ENCODE data around the gene RAB43.

GRCh38 chr3:129105862-129106261 lies 15.7 kb downstream of the RAB43 start:
- TF ChIP-seq POLR2AphosphoS5 (IDR thresholded peaks at IDR 0.05; ENCODE audit: low read depth, low read length): no peak
- no peak for TF ChIP-seq TAF1 (IDR thresholded peaks at IDR 0.05; ENCODE audit: borderline replicate concordance, insufficient read depth, low read length)
- TF ChIP-seq REST (IDR thresholded peaks at IDR 0.05; ENCODE audit: insufficient read depth in 1 of 2, low read depth in 2 of 2, low read length in 2 of 2): no peak
- TF ChIP-seq SIN3A (IDR thresholded peaks at IDR 0.05; ENCODE audit: borderline replicate concordance, insufficient read depth, low read length): no peak
- no peak for TF ChIP-seq FOXP2 (optimal IDR thresholded peaks at IDR 0.05; ENCODE audit: borderline replicate concordance, extremely low read depth, extremely low read length, insufficient read depth)

All from PFSK-1 (cell line).